SK-N-SH (cell line): ENCODE data around the gene CEP112. TPM values are rescaled to one million over a fixed set of nuclear protein-coding genes. Genes with fewer than 3 reads are reported as not detected.

Experiments
- CTCF ChIA-PET: fragments of 300-600, 350-600 bp; formaldehyde crosslinking; extraction: SDS; loops from one replicate; lab custom pipeline; 2021; lab: Yijun Ruan, JAX
- POLR2A ChIA-PET: fragments of 350-600 bp; sonication (Branson Sonifier 250); formaldehyde crosslinking; extraction: SDS; loops from one replicate; lab custom pipeline; 2020; ENCODE audit warnings: antibody characterized with exemption, inconsistent platforms; lab: Yijun Ruan, JAX
- DNase-seq: peaks from one replicate; pipeline ENCODE4 v3.0.0; 2012
- H2AFZ ChIP-seq: fragments of 200-600 bp; sonication (generic); 2 replicates; pipeline ENCODE4 v1.8.1; 2016; ENCODE audit warnings: antibody characterized with exemption, mild to moderate bottlenecking, low read depth
- H3F3A ChIP-seq: fragments of 200-600 bp; sonication (generic); replicated peaks from 2 replicates; pipeline ENCODE3; 2016; ENCODE audit warnings: antibody characterized with exemption, mild to moderate bottlenecking; ENCODE audit not compliant: insufficient read depth
- H3K27ac ChIP-seq, 2 experiments: fragments of 200-500 bp in 1 of 2; fragments of 200-600 bp in 1 of 2; sonication (Bioruptor generic) in 1 of 2; sonication (generic), shearing (Covaris generic) in 1 of 2; 2 replicates each; pipeline versions ENCODE4 v1.5.1 to v1.6.1; 2014 to 2016; ENCODE audit warnings: low read depth in 2 of 2, inconsistent platforms in 1 of 2, low read length in 1 of 2, mild to moderate bottlenecking in 1 of 2, mixed read lengths in 1 of 2
- H3K27me3 ChIP-seq: fragments of 200-600 bp; sonication (generic), shearing (Covaris generic); 2 replicates; pipeline ENCODE4 v1.6.1; 2016; ENCODE audit warnings: mixed run types; ENCODE audit not compliant: insufficient read depth
- H3K36me3 ChIP-seq, 2 experiments: fragments of 200-500 bp in 1 of 2; fragments of 200-600 bp in 1 of 2; sonication (Bioruptor generic) in 1 of 2; sonication (generic) in 1 of 2; replicated peaks in 1 of 2; 2 replicates each; pipeline versions ENCODE3 to v1.5.1; 2014 to 2016; ENCODE audit warnings: low read length in 1 of 2, mild to moderate bottlenecking in 1 of 2; ENCODE audit not compliant: insufficient read depth in 2 of 2, control insufficient read depth in 1 of 2
- H3K4me1 ChIP-seq, 2 experiments: fragments of 200-500 bp in 1 of 2; fragments of 200-600 bp in 1 of 2; sonication (Bioruptor generic) in 1 of 2; sonication (generic), shearing (Covaris generic) in 1 of 2; 2 replicates each; pipeline versions ENCODE4 v1.5.1 to v1.6.1; 2014 to 2016; ENCODE audit warnings: low read depth in 1 of 2, low read length in 1 of 2, mixed run types in 1 of 2; ENCODE audit not compliant: insufficient read depth in 2 of 2, control insufficient read depth in 1 of 2
- H3K4me2 ChIP-seq: fragments of 200-600 bp; sonication (generic), shearing (Covaris generic); 2 replicates; pipeline ENCODE4 v1.6.1; 2017; ENCODE audit warnings: mixed run types
- H3K4me3 ChIP-seq, 2 experiments: fragments of 200-500 bp in 1 of 2; fragments of 200-600 bp in 1 of 2; sonication (Bioruptor generic) in 1 of 2; sonication (generic), shearing (Covaris generic) in 1 of 2; 2 replicates each; pipeline versions ENCODE4 v1.5.1 to v1.8.1; 2014 to 2016; ENCODE audit warnings: low read depth in 2 of 2, inconsistent platforms in 1 of 2, low read length in 1 of 2, mild to moderate bottlenecking in 1 of 2, mixed read lengths in 1 of 2, moderate library complexity in 1 of 2
- H3K79me2 ChIP-seq: fragments of 200-600 bp; sonication (generic); 2 replicates; pipeline ENCODE4 v1.8.1; 2017; ENCODE audit warnings: mild to moderate bottlenecking; ENCODE audit not compliant: insufficient read depth
- H3K9ac ChIP-seq: fragments of 200-600 bp; sonication (generic); 2 replicates; pipeline ENCODE4 v1.6.1; 2017; ENCODE audit warnings: mixed run types
- H3K9me2 ChIP-seq: fragments of 200-600 bp; sonication (generic); 2 replicates; pipeline ENCODE4 v1.6.1; 2017; ENCODE audit warnings: mixed run types
- H3K9me3 ChIP-seq: fragments of 200-600 bp; sonication (generic); 2 replicates; pipeline ENCODE4 v1.6.1; 2017; ENCODE audit warnings: mixed run types, mild to moderate bottlenecking, moderate library complexity
- H4K20me1 ChIP-seq: fragments of 200-600 bp; sonication (generic); 2 replicates; pipeline ENCODE4 v1.6.1; 2017; ENCODE audit warnings: mild to moderate bottlenecking, mixed run types; ENCODE audit not compliant: insufficient read depth
- CTCF ChIP-seq: fragments of 200-600 bp; sonication (generic); IDR thresholded peaks from 2 replicates; pipeline ENCODE4 v1.6.1; 2017; ENCODE audit warnings: antibody characterized with exemption, mild to moderate bottlenecking, moderate library complexity
- ELF1 ChIP-seq: IDR thresholded peaks from 2 replicates; pipeline ENCODE4 v1.4.0; 2012
- FOXJ3 ChIP-seq: sonication (generic); formaldehyde crosslinking; IDR thresholded peaks from 2 replicates; pipeline ENCODE4 v1.5.1; 2020; ENCODE audit warnings: mild to moderate bottlenecking, missing genetic modification reagents
- FOXM1 ChIP-seq: IDR thresholded peaks from 2 replicates; pipeline ENCODE4 v1.4.0; 2012; ENCODE audit warnings: low read depth, mild to moderate bottlenecking
- GABPA ChIP-seq: IDR thresholded peaks from 2 replicates; pipeline ENCODE4 v1.4.0; 2012; ENCODE audit warnings: low read depth, mild to moderate bottlenecking
- GATA2 ChIP-seq: sonication (generic); formaldehyde crosslinking; IDR thresholded peaks from 2 replicates; pipeline ENCODE4 v1.5.0; 2020; ENCODE audit warnings: mild to moderate bottlenecking, missing genetic modification reagents
- MEF2A ChIP-seq: IDR thresholded peaks from 2 replicates; pipeline ENCODE4 v1.4.0; 2012; ENCODE audit warnings: low read depth, borderline replicate concordance
- MXI1 ChIP-seq: IDR thresholded peaks from 2 replicates; pipeline ENCODE4 v1.6.1; 2012; ENCODE audit warnings: mild to moderate bottlenecking, low read depth, low read length, improper control_type of control experiment
- NFIC ChIP-seq: IDR thresholded peaks from 2 replicates; pipeline ENCODE4 v1.4.0; 2012; ENCODE audit warnings: borderline replicate concordance
- NRF1 ChIP-seq: IDR thresholded peaks from 2 replicates; pipeline ENCODE4 v1.6.1; 2012; ENCODE audit warnings: low read depth, mild to moderate bottlenecking, low read length
- RAD21 ChIP-seq: IDR thresholded peaks from 2 replicates; pipeline ENCODE4 v1.6.1; 2012; ENCODE audit warnings: mild to moderate bottlenecking, low read length
- RCOR1 ChIP-seq: fragments of 150-350 bp; IDR thresholded peaks from 2 replicates; pipeline ENCODE4 v1.6.1; 2017; ENCODE audit warnings: antibody characterized with exemption, low read length
- RXRA ChIP-seq: IDR thresholded peaks from 2 replicates; pipeline ENCODE4 v1.4.0; 2012; ENCODE audit warnings: low read depth, mild to moderate bottlenecking, borderline replicate concordance
- TCF12 ChIP-seq: IDR thresholded peaks from 2 replicates; pipeline ENCODE4 v1.4.0; 2012
- TEAD4 ChIP-seq: IDR thresholded peaks from 2 replicates; pipeline ENCODE4 v1.4.0; 2012; ENCODE audit warnings: mild to moderate bottlenecking, borderline replicate concordance; ENCODE audit not compliant: insufficient read depth
- YY1 ChIP-seq: IDR thresholded peaks from 2 replicates; pipeline ENCODE4 v1.4.0; 2012; ENCODE audit warnings: low read depth, mild to moderate bottlenecking
- WGBS: methylation state at CpG from one replicate; pipeline ENCODE4 v1.1.6; 2017; ENCODE audit warnings: low lambda C conversion rate; 5-methylcytosine and 5-hydroxymethylcytosine counted together
- polyA plus RNA-seq, 3 experiments: library from polyadenylated mRNA; depleted of rRNA; stranded (reverse); fragments of >200 nt; gene quantifications; 2 replicates each; pipeline ENCODE4 v1.2.3, GENCODE V29; 2012
- TF ChIP-seq, protein P1 (sequence below): fragments of 150-350 bp; IDR thresholded peaks from 2 replicates; pipeline ENCODE4 v1.6.1; 2017; ENCODE audit warnings: antibody characterized with exemption, low read length, low read depth, borderline replicate concordance
- TF ChIP-seq, protein P2 (sequence below): IDR thresholded peaks from 2 replicates; pipeline ENCODE4; 2012

Gene CEP112
- polyA plus RNA-seq, 1 of the 3 experiments (the other 2 are of a cell fraction), result 7.9 TPM

DNA sequence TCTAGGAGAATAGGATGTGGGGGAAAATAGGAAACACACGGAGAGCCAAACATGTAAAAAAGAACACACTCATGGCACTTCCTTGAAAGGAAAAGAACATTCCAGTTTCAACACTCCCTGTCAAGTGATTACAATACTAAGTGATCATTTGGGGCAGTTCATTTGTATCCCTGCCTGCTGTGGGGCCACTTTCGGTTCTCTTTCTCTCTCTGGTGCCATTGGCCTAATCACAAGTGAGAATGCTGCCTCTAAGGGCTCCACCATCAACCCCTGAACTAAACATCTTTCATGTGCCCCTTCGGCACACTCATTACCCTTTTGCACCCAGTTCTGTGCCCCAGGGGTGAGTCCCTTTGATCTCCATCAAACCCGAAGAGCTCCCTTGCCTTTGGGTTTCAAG is 197.3 kb downstream of the CEP112 start:
- no peak for DNase-seq
- no peak overlapping the region for H3K9ac ChIP-seq
- H3K79me2 ChIP-seq, result no peaks in the 10 kb centered on the region
- no peak overlapping the region for H3K4me3 ChIP-seq
- H2AFZ ChIP-seq, result no peak overlapping the region
- no peaks in the 10 kb centered on the region for H4K20me1 ChIP-seq
- H3F3A ChIP-seq, result no peaks in the 10 kb centered on the region
- no peak overlapping the region for H3K4me2 ChIP-seq
- H3K36me3 ChIP-seq, result no peaks in the 10 kb centered on the region
- H3K9me2 ChIP-seq, result no peaks in the 10 kb centered on the region
- no peaks in the 10 kb centered on the region for H3K27me3 ChIP-seq
- ChIA-PET CTCF (interaction anchor here (0.7 kb wide), 1 partner anchor 28 kb away, joined by 3 read pairs; no protein-coding TSS in a partner anchor), POLR2A (no interaction called here)
- 99% methylated on average over 4 of the region's 4 CpGs for WGBS
- H3K9me3 ChIP-seq, result no peaks in the 10 kb centered on the region
- no peak overlapping the region for H3K27ac ChIP-seq
- peaks cover 0 to 6% of the 10 kb centered on the region in 2 experiments; a peak in 1 of 4 replicates for H3K4me1 ChIP-seq
- TF ChIP-seq RAD21 (no peak), YY1 (no peak), FOXM1 (no peak), GABPA (no peak), MEF2A (no peak), TEAD4 (no peak), CTCF (no peak), TCF12 (no peak), RXRA (no peak), NFIC (no peak), ELF1 (no peak), GATA2 (no peak), RCOR1 (no peak), MXI1 (no peak), NRF1 (no peak), FOXJ3 (CRISPR knock-in tag) (no peak)
- TF ChIP-seq, protein P1, sequence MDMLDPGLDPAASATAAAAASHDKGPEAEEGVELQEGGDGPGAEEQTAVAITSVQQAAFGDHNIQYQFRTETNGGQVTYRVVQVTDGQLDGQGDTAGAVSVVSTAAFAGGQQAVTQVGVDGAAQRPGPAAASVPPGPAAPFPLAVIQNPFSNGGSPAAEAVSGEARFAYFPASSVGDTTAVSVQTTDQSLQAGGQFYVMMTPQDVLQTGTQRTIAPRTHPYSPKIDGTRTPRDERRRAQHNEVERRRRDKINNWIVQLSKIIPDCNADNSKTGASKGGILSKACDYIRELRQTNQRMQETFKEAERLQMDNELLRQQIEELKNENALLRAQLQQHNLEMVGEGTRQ, result no peak
- TF ChIP-seq, protein P2, sequence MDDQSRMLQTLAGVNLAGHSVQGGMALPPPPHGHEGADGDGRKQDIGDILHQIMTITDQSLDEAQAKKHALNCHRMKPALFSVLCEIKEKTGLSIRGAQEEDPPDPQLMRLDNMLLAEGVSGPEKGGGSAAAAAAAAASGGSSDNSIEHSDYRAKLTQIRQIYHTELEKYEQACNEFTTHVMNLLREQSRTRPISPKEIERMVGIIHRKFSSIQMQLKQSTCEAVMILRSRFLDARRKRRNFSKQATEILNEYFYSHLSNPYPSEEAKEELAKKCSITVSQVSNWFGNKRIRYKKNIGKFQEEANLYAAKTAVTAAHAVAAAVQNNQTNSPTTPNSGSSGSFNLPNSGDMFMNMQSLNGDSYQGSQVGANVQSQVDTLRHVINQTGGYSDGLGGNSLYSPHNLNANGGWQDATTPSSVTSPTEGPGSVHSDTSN, result no peak
